SIG-M5 (cell line): ENCODE measurements around the gene MKS1.

Experiments used
- DNase-seq: peaks from one replicate; lab custom pipeline; 2025; lab: John Stamatoyannopoulos, UW

Gene MKS1

DNA sequence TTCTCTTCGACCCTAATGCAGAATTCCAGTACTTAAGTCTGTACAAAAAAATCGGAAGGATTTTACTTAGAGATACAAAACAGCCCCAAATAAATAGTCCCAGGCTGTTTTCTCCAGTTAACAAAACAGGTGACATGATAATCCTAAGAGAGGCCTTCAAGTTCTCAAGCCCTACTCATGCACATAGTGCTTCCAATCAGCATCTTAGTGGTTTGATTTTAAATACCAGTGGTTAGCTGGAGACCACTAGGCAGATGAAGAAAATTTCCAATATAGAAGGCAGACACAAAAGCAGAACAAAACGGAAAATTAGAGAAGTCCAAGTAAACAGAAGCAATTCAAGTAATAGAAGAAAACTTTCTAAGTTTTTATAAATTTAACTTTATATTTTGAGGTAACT lies 57.5 kb downstream of the MKS1 start:
- no peak for DNase-seq

DNA sequence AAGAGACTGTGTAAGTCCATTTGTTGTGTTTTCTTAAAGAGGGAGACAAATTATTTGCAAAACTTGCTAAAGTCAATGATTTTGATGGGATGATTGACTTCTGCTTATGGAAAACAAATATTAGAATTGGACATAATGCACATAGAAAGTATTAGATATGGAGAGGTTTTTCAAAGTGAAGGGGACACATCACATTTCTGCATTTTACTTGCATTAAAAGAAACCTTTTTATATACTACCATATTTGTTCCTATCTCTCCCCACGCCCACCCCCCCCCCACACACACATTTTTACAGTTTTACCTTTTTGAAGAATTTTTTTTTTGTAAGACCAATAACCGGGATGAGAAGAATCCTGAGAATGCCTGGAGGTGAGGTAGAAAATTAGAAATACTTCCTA lies 60.9 kb downstream of the MKS1 start:
- no peak for DNase-seq

DNA sequence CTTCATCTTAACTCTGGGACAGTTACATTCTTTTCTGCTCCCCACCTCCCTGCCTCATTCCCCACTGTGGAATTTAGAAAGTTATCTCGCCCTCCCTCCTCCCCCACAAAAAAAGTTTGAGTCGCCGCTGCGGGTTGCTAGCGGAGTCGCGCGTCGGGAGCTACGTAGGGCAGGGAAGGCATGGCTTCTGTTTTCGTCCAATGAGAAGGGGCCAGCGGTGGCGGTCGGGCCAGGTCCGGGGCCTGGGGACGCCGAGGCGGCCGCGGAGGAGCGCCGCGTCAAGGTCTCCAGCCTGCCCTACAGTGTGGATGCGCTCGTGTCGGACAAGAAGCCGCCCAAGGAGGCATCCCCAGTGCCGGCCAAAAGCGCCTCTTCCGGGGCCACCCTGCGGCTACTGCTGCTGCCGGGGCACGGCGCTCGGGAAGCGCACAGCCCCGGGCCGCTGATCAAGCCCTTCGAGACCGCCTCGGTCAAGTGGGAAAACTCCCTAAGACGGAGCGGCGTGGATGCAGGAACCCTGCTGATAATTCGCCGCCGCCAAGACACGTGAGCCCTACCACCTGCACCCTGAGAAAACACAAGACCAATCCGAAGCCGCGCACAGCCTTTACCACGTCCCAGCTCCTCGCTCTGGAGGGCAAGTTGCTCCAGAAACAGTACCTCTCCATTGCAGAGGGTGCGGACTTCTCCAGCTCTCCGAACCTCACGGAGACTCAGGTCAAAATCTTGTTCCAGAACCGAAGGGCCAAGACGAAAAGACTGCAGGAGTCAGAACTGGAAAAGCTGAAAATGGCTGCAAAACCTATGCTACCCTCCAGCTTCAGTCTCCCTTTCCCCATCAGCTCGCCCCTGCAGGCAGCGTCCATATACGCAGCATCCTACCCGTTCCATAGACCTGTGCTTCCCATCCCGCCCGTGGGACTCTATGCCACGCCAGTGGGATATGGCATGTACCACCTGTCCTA lies 61.9 kb downstream of the MKS1 start:
- no peak for DNase-seq
